AML-193 (cell line): Measurements from ENCODE around the gene NUDT3.
"Not testable (repeated sequence)": the region's sequence is repeated elsewhere in the genome, so short reads cannot be mapped to it uniquely, and the experiment has no call there.

Source experiments
- DNase-seq, 2 experiments: peaks; one replicate each; lab custom pipeline; 2025; lab: John Stamatoyannopoulos, UW

NUDT3 gene

GRCh38 chr6:34393191-34393965 lies 909 bp upstream of the NUDT3 start:
- DNase-seq: peak; percentile 97

GRCh38 chr6:34391786-34392496 lies 528 bp downstream of the NUDT3 start:
- peak; percentile 51 to 61 for DNase-seq

- DNase-seq: no peak
These were observed 1.0 kb downstream of the NUDT3 start for GRCh38 chr6:34391473-34391785.

- peak; percentile 79 to 85 for DNase-seq
These were observed 1.7 kb downstream of the NUDT3 start for GRCh38 chr6:34390531-34391472.

GRCh38 chr6:34389034-34389433 lies 3.4 kb downstream of the NUDT3 start:
- peak in 1 of 2 experiments; percentile 16 for DNase-seq

- no peak for DNase-seq
These were observed 4.0 kb downstream of the NUDT3 start for GRCh38 chr6:34388421-34388820.

GRCh38 chr6:34386316-34387137 lies 5.9 kb downstream of the NUDT3 start:
- no peak for DNase-seq

- no peak for DNase-seq
These were observed 6.7 kb downstream of the NUDT3 start for GRCh38 chr6:34385793-34386195.

GRCh38 chr6:34384321-34385153 lies 7.9 kb downstream of the NUDT3 start:
- DNase-seq: no peak

- DNase-seq: no peak
These were observed 8.7 kb downstream of the NUDT3 start for GRCh38 chr6:34383656-34384320.

GRCh38 chr6:34383161-34383631 lies 9.3 kb downstream of the NUDT3 start:
- DNase-seq: no peak

GRCh38 chr6:34381081-34381480 lies 11.4 kb downstream of the NUDT3 start:
- DNase-seq: no peak

GRCh38 chr6:34378470-34378869 lies 14.0 kb downstream of the NUDT3 start:
- no peak for DNase-seq

- DNase-seq: no peak
These were observed 14.5 kb downstream of the NUDT3 start for GRCh38 chr6:34377984-34378383.

- not testable (repeated sequence) for DNase-seq
These were observed 14.9 kb downstream of the NUDT3 start for GRCh38 chr6:34377571-34377970.

GRCh38 chr6:34375833-34376232 lies 16.6 kb downstream of the NUDT3 start:
- no peak for DNase-seq

GRCh38 chr6:34374508-34374907 lies 18.0 kb downstream of the NUDT3 start:
- no peak for DNase-seq

- DNase-seq: peak; percentile 84 to 87
These were observed 18.4 kb downstream of the NUDT3 start for GRCh38 chr6:34374069-34374468.

- no peak for DNase-seq
These were observed 19.0 kb downstream of the NUDT3 start for GRCh38 chr6:34373511-34373910.

GRCh38 chr6:34371865-34372264 lies 20.6 kb downstream of the NUDT3 start:
- DNase-seq: not testable (repeated sequence)
